Stimulated activated CD4-positive, alpha-beta T cell treated with anti-CD3 and anti-CD28 coated beads, Interleukin-1b, Interleukin-23, amount 100 ng/mL, for 1 hour (primary cell): Measurements from ENCODE around the gene HCN2.
A peak's percentile ranks its signal among the peaks of the same experiment; 100 is the strongest.
"Not testable (repeated sequence)": the region's sequence is repeated elsewhere in the genome, so short reads cannot be mapped to it uniquely, and the experiment has no call there.

ENCODE experiments used
- DNase-seq, 2 donors: peaks; one replicate each; pipeline ENCODE4 v3.0.0-alpha.2; 2020; ENCODE audit warnings: low read depth in 2 of 2

HCN2 gene

GRCh38 chr19:604355-604754, 14.7 kb downstream of the HCN2 start:
- DNase-seq = no peak

GRCh38 chr19:605061-605971, 15.6 kb downstream of the HCN2 start:
- DNase-seq = not testable (repeated sequence)

GRCh38 chr19:607301-608154, 17.8 kb downstream of the HCN2 start:
- no peak for DNase-seq

GRCh38 chr19:608155-609003, 18.7 kb downstream of the HCN2 start:
- no peak for DNase-seq

GRCh38 chr19:609004-609346, 19.3 kb downstream of the HCN2 start:
- no peak for DNase-seq

GRCh38 chr19:610071-610800, 20.6 kb downstream of the HCN2 start:
- no peak for DNase-seq

- DNase-seq = no peak
Measured at GRCh38 chr19:610801-611480, 21.3 kb downstream of the HCN2 start.

GRCh38 chr19:611481-611868, 21.8 kb downstream of the HCN2 start:
- peak in 1 of 2 donors; percentile 30 for DNase-seq

- no peak for DNase-seq
Measured at GRCh38 chr19:612941-613340, 23.3 kb downstream of the HCN2 start.

GRCh38 chr19:613732-614567, 24.3 kb downstream of the HCN2 start:
- DNase-seq = no peak

- DNase-seq = no peak
Measured at GRCh38 chr19:615619-616018, 25.9 kb downstream of the HCN2 start.

- no peak for DNase-seq
Measured at GRCh38 chr19:616062-616700, 26.5 kb downstream of the HCN2 start.

- no peak for DNase-seq
Measured at GRCh38 chr19:616747-617526, 27.3 kb downstream of the HCN2 start.

- DNase-seq = no peak
Measured at GRCh38 chr19:617551-618246, 28.0 kb downstream of the HCN2 start.

- no peak for DNase-seq
Measured at GRCh38 chr19:618247-618619, 28.6 kb downstream of the HCN2 start.

GRCh38 chr19:618674-619285, 29.1 kb downstream of the HCN2 start:
- DNase-seq = no peak

GRCh38 chr19:619286-620002, 29.8 kb downstream of the HCN2 start:
- DNase-seq = no peak
